Trophoblast cell (in vitro differentiated cells and primary cell): ENCODE measurements around the gene TTC12.
A peak's percentile ranks its signal among the peaks of the same experiment; 100 is the strongest.

Experiments
- DNase-seq, 2 donors: peaks; one replicate each; pipeline ENCODE4 v3.0.0-alpha.2; 2016
- H2AFZ ChIP-seq: 2 replicates; pipeline ENCODE4 v1.6.1; 2013; ENCODE audit warnings: low read length, moderate library complexity, mild to moderate bottlenecking; ENCODE audit not compliant: insufficient read depth, poor library complexity
- H2AK5ac ChIP-seq: 2 replicates; pipeline ENCODE4 v1.6.1; 2013; ENCODE audit warnings: mild to moderate bottlenecking, low read length
- H2BK120ac ChIP-seq: 2 replicates; pipeline ENCODE4 v1.6.1; 2013; ENCODE audit warnings: low read length, mild to moderate bottlenecking, moderate library complexity; ENCODE audit not compliant: insufficient read depth, poor library complexity
- H2BK12ac ChIP-seq: 2 replicates; pipeline ENCODE4 v1.6.1; 2013; ENCODE audit warnings: mild to moderate bottlenecking, low read length, moderate library complexity
- H2BK5ac ChIP-seq: 2 replicates; pipeline ENCODE4 v1.6.1; 2013; ENCODE audit warnings: low read length, low read depth, moderate library complexity, mild to moderate bottlenecking; ENCODE audit not compliant: poor library complexity
- H3K14ac ChIP-seq: 2 replicates; pipeline ENCODE4 v1.6.1; 2013; ENCODE audit warnings: mild to moderate bottlenecking, low read length
- H3K18ac ChIP-seq: 2 replicates; pipeline ENCODE4 v1.6.1; 2013; ENCODE audit warnings: mild to moderate bottlenecking, low read length
- H3K23ac ChIP-seq: 2 replicates; pipeline ENCODE4 v1.6.1; 2013; ENCODE audit warnings: low read length
- H3K27ac ChIP-seq: 2 replicates; pipeline ENCODE4 v1.5.1; 2013; ENCODE audit warnings: low read depth, mild to moderate bottlenecking, inconsistent platforms, low read length, moderate library complexity
- H3K27me3 ChIP-seq: 2 replicates; pipeline ENCODE4 v1.6.1; 2013; ENCODE audit warnings: inconsistent platforms, mild to moderate bottlenecking, low read length, moderate library complexity; ENCODE audit not compliant: insufficient read depth
- H3K36me3 ChIP-seq, 2 experiments: 1 replicate in 1 of 2; 2 replicates in 1 of 2; pipeline ENCODE4 v1.6.1; 2013; ENCODE audit warnings: low read length in 2 of 2, mild to moderate bottlenecking in 2 of 2, moderate library complexity in 1 of 2; ENCODE audit not compliant: insufficient read depth in 2 of 2, control insufficient read depth in 1 of 2
- H3K4ac ChIP-seq: 2 replicates; pipeline ENCODE4 v1.6.1; 2013; ENCODE audit warnings: low read depth, mild to moderate bottlenecking, low read length, moderate library complexity
- H3K4me1 ChIP-seq, 2 experiments: 1 replicate in 1 of 2; 2 replicates in 1 of 2; pipeline ENCODE4 v1.6.1; 2013; ENCODE audit warnings: low read length in 2 of 2, mild to moderate bottlenecking in 2 of 2, moderate library complexity in 1 of 2; ENCODE audit not compliant: insufficient read depth in 2 of 2, control insufficient read depth in 1 of 2
- H3K4me2 ChIP-seq: 2 replicates; pipeline ENCODE4 v1.6.1; 2013; ENCODE audit warnings: inconsistent platforms, mild to moderate bottlenecking, low read length, moderate library complexity
- H3K4me3 ChIP-seq: 2 replicates; pipeline ENCODE4 v1.5.1; 2013; ENCODE audit warnings: mild to moderate bottlenecking, low read depth, low read length, inconsistent platforms
- H3K79me1 ChIP-seq: one replicate; pipeline ENCODE4 v1.6.1; 2013; ENCODE audit warnings: low read length
- H3K79me2 ChIP-seq: 2 replicates; pipeline ENCODE4 v1.6.1; 2013; ENCODE audit warnings: low read length, mild to moderate bottlenecking; ENCODE audit not compliant: control insufficient read depth, insufficient read depth, poor library complexity
- H3K9ac ChIP-seq: 2 replicates; pipeline ENCODE4 v1.6.1; 2013; ENCODE audit warnings: mild to moderate bottlenecking, low read length
- H3K9me3 ChIP-seq: 2 replicates; pipeline ENCODE4 v1.6.1; 2013; ENCODE audit warnings: low read depth, mild to moderate bottlenecking, control low read depth, inconsistent platforms, low read length; ENCODE audit not compliant: insufficient read depth
- H4K12ac ChIP-seq: 2 replicates; pipeline ENCODE4 v1.6.1; 2013; ENCODE audit warnings: low read depth, mild to moderate bottlenecking, low read length, moderate library complexity
- H4K8ac ChIP-seq: 2 replicates; pipeline ENCODE4 v1.6.1; 2013; ENCODE audit warnings: low read depth, mild to moderate bottlenecking, low read length, moderate library complexity
- H4K91ac ChIP-seq: one replicate; pipeline ENCODE4 v1.6.1; 2013; ENCODE audit warnings: low read depth, mild to moderate bottlenecking, low read length, moderate library complexity
- WGBS: extraction: QIAGEN DNeasy Blood & Tissue Kit; methylation state at CpG from one replicate; pipeline ENCODE4 v1.1.7; 2013; ENCODE audit warnings: missing lambda C conversion rate; ENCODE audit not compliant: insufficient read length, insufficient coverage; ENCODE audit errors: extremely low coverage; 5-methylcytosine and 5-hydroxymethylcytosine counted together

TTC12 gene

DNA sequence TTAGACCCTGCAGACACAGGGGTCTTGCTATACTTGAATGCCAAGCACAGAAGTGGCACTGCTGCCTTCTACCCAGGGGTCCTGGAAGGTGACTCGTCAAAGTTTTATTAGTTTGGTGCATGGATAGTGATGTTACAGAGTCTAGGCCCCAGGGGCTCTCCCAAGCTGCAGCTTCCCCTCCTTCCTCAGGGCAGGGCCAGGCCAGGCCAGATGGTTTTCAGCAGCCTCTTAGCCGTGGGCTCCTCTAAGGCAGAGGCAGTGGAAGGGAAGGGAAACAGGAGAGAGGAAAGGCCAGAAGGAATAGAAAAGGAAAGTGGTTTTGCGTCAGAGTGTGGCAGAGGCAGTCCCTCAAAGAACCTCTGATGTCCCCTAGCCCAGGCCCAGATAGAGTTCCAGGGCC lies 95.1 kb downstream of the TTC12 start:
- Histone ChIP-seq H2BK120ac (no peak overlapping the region), H3K14ac (no peak overlapping the region), H2BK12ac (no peak overlapping the region), H3K4me1 (peaks cover 0 to 2% of the 10 kb centered on the region in 2 experiments), H3K4me3 (no peak overlapping the region), H3K23ac (no peak overlapping the region), H2AFZ (no peak overlapping the region), H4K8ac (no peak overlapping the region), H4K12ac (no peak overlapping the region), H3K4ac (no peak overlapping the region), H2AK5ac (no peak overlapping the region), H3K79me2 (no peaks in the 10 kb centered on the region), H3K9ac (no peak overlapping the region), H2BK5ac (no peak overlapping the region), H3K27ac (no peak overlapping the region), H3K79me1 (no peaks in the 10 kb centered on the region), H3K9me3 (no peaks in the 10 kb centered on the region), H3K18ac (no peak overlapping the region), H3K4me2 (no peak overlapping the region), H3K27me3 (no peaks in the 10 kb centered on the region), H3K36me3 (no peaks in the 10 kb centered on the region), H4K91ac (no peak overlapping the region)
- no peak for DNase-seq
- WGBS, result no CpG with 5 or more reads among the region's 3 CpGs

DNA sequence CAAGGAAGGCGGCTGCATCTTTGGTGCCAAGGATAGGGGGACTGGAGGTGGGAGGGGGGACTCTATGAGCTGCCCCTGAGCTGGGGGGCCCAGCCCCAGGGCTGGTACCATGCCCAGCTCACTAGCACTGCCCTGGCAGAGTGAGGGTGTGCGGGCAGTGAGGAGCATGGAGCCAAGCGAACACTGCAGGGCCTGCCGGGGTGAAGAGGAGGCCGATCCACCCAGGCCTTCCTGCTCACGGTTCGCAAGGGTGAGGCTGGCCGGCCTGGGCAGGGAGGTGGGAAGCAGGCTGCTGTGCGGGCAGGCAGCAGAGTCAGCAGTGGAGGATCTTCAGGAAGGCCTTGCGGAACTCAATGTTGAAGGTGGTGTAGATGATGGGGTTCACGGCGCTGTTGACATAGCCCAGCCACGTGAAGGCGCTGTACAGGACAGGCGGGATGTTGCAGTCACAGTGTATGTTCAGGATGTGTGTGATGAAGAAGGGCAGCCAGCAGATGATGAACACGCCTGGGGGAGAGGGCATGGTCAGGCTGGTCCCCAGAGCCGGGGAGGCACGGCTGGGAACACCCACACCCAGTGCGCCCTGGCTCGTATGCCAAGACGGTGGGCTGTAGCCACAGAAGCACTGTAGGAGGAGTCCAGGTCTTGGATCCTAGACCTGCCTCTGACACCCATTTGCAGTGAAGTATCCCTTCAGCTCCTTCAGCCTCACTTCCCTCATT lies 96.2 kb downstream of the TTC12 start:
- Histone ChIP-seq H3K79me1 (no peaks in the 10 kb centered on the region), H3K79me2 (no peaks in the 10 kb centered on the region), H3K23ac (no peak overlapping the region), H2AK5ac (no peak overlapping the region), H4K8ac (no peak overlapping the region), H3K4me1 (peaks cover 0 to 2% of the 10 kb centered on the region in 2 experiments), H4K12ac (no peak overlapping the region), H2BK5ac (no peak overlapping the region), H3K14ac (no peak overlapping the region), H2BK12ac (no peak overlapping the region), H2AFZ (no peak overlapping the region), H3K4me2 (no peak overlapping the region), H3K4ac (no peak overlapping the region), H3K27ac (no peak overlapping the region), H3K9ac (no peak overlapping the region), H4K91ac (no peak overlapping the region), H3K36me3 (no peaks in the 10 kb centered on the region), H3K18ac (no peak overlapping the region), H3K27me3 (no peaks in the 10 kb centered on the region), H2BK120ac (no peak overlapping the region), H3K9me3 (no peaks in the 10 kb centered on the region), H3K4me3 (no peak overlapping the region)
- no CpG with 5 or more reads among the region's 21 CpGs for WGBS
- DNase-seq, result no peak

DNA sequence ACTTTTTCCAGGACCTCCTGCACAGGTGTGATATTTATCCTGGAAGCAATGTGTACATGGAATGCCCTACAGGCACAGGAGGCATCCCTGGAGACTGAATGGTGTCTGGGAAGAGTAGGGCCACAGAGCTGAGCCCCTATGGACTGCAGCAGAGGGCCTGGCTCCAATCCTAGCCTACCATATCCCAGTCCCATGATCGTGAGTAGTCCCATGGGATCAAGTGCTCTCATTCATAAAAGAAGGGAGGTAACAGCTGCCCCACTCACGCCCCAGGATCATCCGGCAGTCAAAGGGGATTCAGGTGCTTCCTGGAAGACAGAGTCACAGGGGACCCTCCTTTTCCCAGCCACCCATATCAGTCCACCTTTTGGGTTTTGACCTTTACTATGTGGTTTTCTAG lies 97.2 kb downstream of the TTC12 start:
- Histone ChIP-seq H3K4ac (no peak overlapping the region), H3K23ac (no peak overlapping the region), H2AK5ac (no peak overlapping the region), H3K27ac (no peak overlapping the region), H4K12ac (no peak overlapping the region), H2BK12ac (no peak overlapping the region), H3K9me3 (no peaks in the 10 kb centered on the region), H3K18ac (no peak overlapping the region), H3K14ac (no peak overlapping the region), H3K36me3 (no peaks in the 10 kb centered on the region), H3K79me1 (no peaks in the 10 kb centered on the region), H2BK120ac (no peak overlapping the region), H4K91ac (no peak overlapping the region), H2AFZ (no peak overlapping the region), H3K4me2 (no peak overlapping the region), H3K79me2 (no peaks in the 10 kb centered on the region), H3K27me3 (no peaks in the 10 kb centered on the region), H3K4me1 (no peaks in the 10 kb centered on the region), H3K9ac (no peak overlapping the region), H3K4me3 (no peak overlapping the region), H4K8ac (no peak overlapping the region), H2BK5ac (no peak overlapping the region)
- no CpG with 5 or more reads among the region's 3 CpGs for WGBS
- no peak for DNase-seq

DNA sequence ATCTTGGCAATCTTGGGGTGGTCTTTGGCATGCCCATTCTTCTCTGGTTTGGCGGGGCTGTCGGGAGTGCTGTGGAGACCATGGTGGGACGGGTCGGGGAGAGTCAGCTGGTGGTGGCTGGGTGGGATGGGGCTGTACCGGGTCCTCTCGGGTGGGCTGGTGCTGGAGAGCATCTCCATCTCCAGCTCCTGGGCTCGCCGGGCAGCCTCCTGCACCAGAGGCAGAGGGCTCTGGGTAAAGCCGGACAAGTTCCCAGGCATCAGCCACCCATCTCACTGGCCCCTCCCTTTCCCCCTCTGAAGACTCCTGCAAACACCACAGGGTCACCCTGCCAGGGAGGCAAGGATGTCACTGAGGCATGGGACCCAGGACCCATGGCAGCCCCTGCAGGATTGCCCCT lies 98.3 kb downstream of the TTC12 start:
- Histone ChIP-seq H2BK120ac (no peak overlapping the region), H3K4ac (no peak overlapping the region), H3K4me2 (no peak overlapping the region), H4K8ac (no peak overlapping the region), H3K79me1 (no peaks in the 10 kb centered on the region), H4K12ac (no peak overlapping the region), H3K4me3 (peak overlapping the region; percentile 25), H3K27ac (no peak overlapping the region), H3K23ac (no peak overlapping the region), H3K9me3 (no peaks in the 10 kb centered on the region), H3K18ac (no peak overlapping the region), H3K79me2 (no peaks in the 10 kb centered on the region), H4K91ac (no peak overlapping the region), H3K27me3 (no peaks in the 10 kb centered on the region), H2BK5ac (no peak overlapping the region), H3K9ac (no peak overlapping the region), H3K36me3 (no peaks in the 10 kb centered on the region), H3K4me1 (no peaks in the 10 kb centered on the region), H3K14ac (no peak overlapping the region), H2BK12ac (no peak overlapping the region), H2AK5ac (no peak overlapping the region), H2AFZ (no peak overlapping the region)
- no peak for DNase-seq
- WGBS, result no CpG with 5 or more reads among the region's 9 CpGs
